ENCODE data around the gene MED9.

Gene MED9

GRCh38 chr17:17516941-17517720 lies 40.3 kb downstream of the MED9 start:
- DNase-seq (ENCODE audit: insufficient read length, low spot score) = no peak
- FAIRE-seq = no peak
- no peak for TF ChIP-seq POLR2A (IDR thresholded peaks at IDR 0.05; ENCODE audit: low read depth, low read length)

GRCh38 chr17:17518014-17518413 lies 41.2 kb downstream of the MED9 start:
- no peak for TF ChIP-seq POLR2A (IDR thresholded peaks at IDR 0.05; ENCODE audit: low read depth, low read length)
- DNase-seq (ENCODE audit: insufficient read length, low spot score) (no peak), FAIRE-seq (no peak)

- no peak for TF ChIP-seq POLR2A (IDR thresholded peaks at IDR 0.05; ENCODE audit: low read depth, low read length)
Measured at GRCh38 chr17:17518951-17519350, 42.2 kb downstream of the MED9 start.

GRCh38 chr17:17519886-17520285 lies 43.1 kb downstream of the MED9 start:
- no peak for TF ChIP-seq POLR2A (IDR thresholded peaks at IDR 0.05; ENCODE audit: low read depth, low read length)
- no peak for DNase-seq (ENCODE audit: insufficient read length, low spot score)
- no peak for FAIRE-seq

More at GRCh38 chr17:17518951-17519350, 42.2 kb downstream of the MED9 start:
- DNase-seq (ENCODE audit: insufficient read length, low spot score) (no peak), FAIRE-seq (no peak)

GRCh38 chr17:17520599-17521232 lies 43.9 kb downstream of the MED9 start:
- FAIRE-seq (no peak), DNase-seq (ENCODE audit: insufficient read length, low spot score) (no peak)
- no peak for TF ChIP-seq POLR2A (IDR thresholded peaks at IDR 0.05; ENCODE audit: low read depth, low read length)

- no peak for DNase-seq (ENCODE audit: insufficient read length, low spot score)
- no peak for TF ChIP-seq POLR2A (IDR thresholded peaks at IDR 0.05; ENCODE audit: low read depth, low read length)
- no peak for FAIRE-seq
Measured at GRCh38 chr17:17523001-17523730, 46.4 kb downstream of the MED9 start.

- TF ChIP-seq POLR2A (IDR thresholded peaks at IDR 0.05; ENCODE audit: low read depth, low read length) = no peak
- DNase-seq (ENCODE audit: insufficient read length, low spot score) (no peak), FAIRE-seq (no peak)
Measured at GRCh38 chr17:17523731-17524490, 47.1 kb downstream of the MED9 start.

- FAIRE-seq (no peak), DNase-seq (ENCODE audit: insufficient read length, low spot score) (no peak)
- no peak for TF ChIP-seq POLR2A (IDR thresholded peaks at IDR 0.05; ENCODE audit: low read depth, low read length)
Measured at GRCh38 chr17:17525311-17525710, 48.5 kb downstream of the MED9 start.

- FAIRE-seq = no peak
- TF ChIP-seq POLR2A (IDR thresholded peaks at IDR 0.05; ENCODE audit: low read depth, low read length) = no peak
- no peak for DNase-seq (ENCODE audit: insufficient read length, low spot score)
Measured at GRCh38 chr17:17525956-17526355, 49.2 kb downstream of the MED9 start.

- no peak for DNase-seq (ENCODE audit: insufficient read length, low spot score)
- FAIRE-seq = no peak
Measured at GRCh38 chr17:17526369-17526768, 49.6 kb downstream of the MED9 start.

GRCh38 chr17:17527534-17527933 lies 50.7 kb downstream of the MED9 start:
- no peak for DNase-seq (ENCODE audit: insufficient read length, low spot score)
- TF ChIP-seq POLR2A (IDR thresholded peaks at IDR 0.05; ENCODE audit: low read depth, low read length) = no peak
- FAIRE-seq = no peak

More at GRCh38 chr17:17526369-17526768, 49.6 kb downstream of the MED9 start:
- TF ChIP-seq POLR2A (IDR thresholded peaks at IDR 0.05; ENCODE audit: low read depth, low read length) = no peak

GRCh38 chr17:17527956-17528500 lies 51.2 kb downstream of the MED9 start:
- DNase-seq (ENCODE audit: insufficient read length, low spot score) (no peak), FAIRE-seq (no peak)

More at GRCh38 chr17:17527956-17528500, 51.2 kb downstream of the MED9 start:
- no peak for TF ChIP-seq POLR2A (IDR thresholded peaks at IDR 0.05; ENCODE audit: low read depth, low read length)

All from H54 (cell line).